Activated CD4-positive, alpha-beta memory T cell treated with anti-CD3 and anti-CD28 coated beads for 36 hours (primary cell): ENCODE measurements around the gene ADARB1. TPM values are rescaled to one million over a fixed set of nuclear protein-coding genes. Genes with fewer than 3 reads are reported as not detected.

ENCODE experiments used
- CTCF ChIA-PET: fragments of 350-600 bp; sonication (Branson Sonifier 250); formaldehyde crosslinking; loops from one replicate; lab custom pipeline; 2021; ENCODE audit warnings: antibody characterized with exemption, inconsistent platforms; lab: Charles Lee
- POLR2A ChIA-PET: fragments of 350-600 bp; sonication (Branson Sonifier 250); formaldehyde crosslinking; loops from one replicate; lab custom pipeline; 2021; ENCODE audit warnings: antibody characterized with exemption; lab: Charles Lee
- DNase-seq: peaks from one replicate; pipeline ENCODE4 v3.0.0-alpha.2; 2020
- H3K27ac Mint-ChIP-seq: one replicate; pipeline ENCODE4 v1.8.0; 2021; ENCODE audit warnings: mixed read lengths
- H3K27me3 Mint-ChIP-seq: one replicate; pipeline ENCODE4 v1.8.0; 2021; ENCODE audit warnings: mixed read lengths
- H3K36me3 Mint-ChIP-seq: one replicate; pipeline ENCODE4 v1.8.0; 2021; ENCODE audit warnings: mixed read lengths
- H3K4me1 Mint-ChIP-seq: one replicate; pipeline ENCODE4 v1.8.0; 2021; ENCODE audit warnings: low read depth, mixed read lengths
- H3K4me3 Mint-ChIP-seq: one replicate; pipeline ENCODE4 v1.8.0; 2021; ENCODE audit warnings: mild to moderate bottlenecking, mixed read lengths
- H3K9me3 Mint-ChIP-seq: one replicate; pipeline ENCODE4 v1.8.0; 2021; ENCODE audit warnings: mixed read lengths
- intact Hi-C: fragments of 100-400 bp; cut with micrococcal nuclease; formaldehyde crosslinking; loops from one replicate; pipeline ENCODE4 v1.15.1; 2023
- total RNA-seq, 2 experiments: library from RNA; stranded (reverse); gene quantifications; one replicate each; pipeline ENCODE4 v1.2.3, GENCODE V29; 2021

The ADARB1 gene
- total RNA-seq, 2 experiments from 2014 or later = 37.6 to 40.6 TPM

GRCh38 chr21:45208627-45208951, 134.2 kb downstream of the ADARB1 start:
- Mint-ChIP-seq H3K27ac (no peak overlapping the region), H3K4me3 (no peak overlapping the region), H3K27me3 (no peaks in the 10 kb centered on the region), H3K4me1 (peaks cover 21% of the 10 kb centered on the region), H3K9me3 (no peaks in the 10 kb centered on the region), H3K36me3 (peaks cover 34% of the 10 kb centered on the region)
- ChIA-PET POLR2A (no interaction called here), CTCF (interaction anchor here (1.0 kb wide), 2 partner anchors 57 to 68 kb away, joined by 3 read pairs; no protein-coding TSS in a partner anchor)
- no peak for DNase-seq
- intact Hi-C loops = no loop called here

GRCh38 chr21:45209046-45209445, 134.7 kb downstream of the ADARB1 start:
- Mint-ChIP-seq H3K36me3 (peaks cover 35% of the 10 kb centered on the region), H3K9me3 (no peaks in the 10 kb centered on the region), H3K27ac (no peak overlapping the region), H3K4me3 (no peak overlapping the region), H3K4me1 (peaks cover 21% of the 10 kb centered on the region), H3K27me3 (no peaks in the 10 kb centered on the region)
- POLR2A ChIA-PET = no interaction called here
- intact Hi-C loops = no loop called here
- DNase-seq = no peak
- CTCF ChIA-PET = interaction anchor here (1.0 kb wide), 1 partner anchor 68 kb away, joined by 3 read pairs; no protein-coding TSS in a partner anchor

GRCh38 chr21:45209685-45210284, 135.4 kb downstream of the ADARB1 start:
- no peak overlapping the region for H3K27ac Mint-ChIP-seq
- CTCF ChIA-PET = no interaction called here
- DNase-seq = no peak
- H3K9me3 Mint-ChIP-seq = no peaks in the 10 kb centered on the region
- intact Hi-C loops = no loop called here
- H3K36me3 Mint-ChIP-seq = peaks cover 32% of the 10 kb centered on the region
- POLR2A ChIA-PET = no interaction called here
- H3K4me3 Mint-ChIP-seq = no peak overlapping the region
- peaks cover 21% of the 10 kb centered on the region for H3K4me1 Mint-ChIP-seq
- H3K27me3 Mint-ChIP-seq = no peaks in the 10 kb centered on the region

GRCh38 chr21:45210461-45210983, 136.1 kb downstream of the ADARB1 start:
- no peak for DNase-seq

GRCh38 chr21:45211661-45212060, 137.3 kb downstream of the ADARB1 start:
- H3K4me1 Mint-ChIP-seq = peaks cover 21% of the 10 kb centered on the region
- H3K27ac Mint-ChIP-seq = no peak overlapping the region
- intact Hi-C loops = no loop called here
- no peak overlapping the region for H3K4me3 Mint-ChIP-seq
- H3K27me3 Mint-ChIP-seq = no peaks in the 10 kb centered on the region
- peaks cover 8% of the 10 kb centered on the region for H3K9me3 Mint-ChIP-seq
- CTCF ChIA-PET = no interaction called here
- POLR2A ChIA-PET = no interaction called here
- no peak for DNase-seq
- peaks cover 36% of the 10 kb centered on the region for H3K36me3 Mint-ChIP-seq

More at GRCh38 chr21:45210461-45210983, 136.1 kb downstream of the ADARB1 start:
- peaks cover 21% of the 10 kb centered on the region for H3K4me1 Mint-ChIP-seq
- peaks cover 30% of the 10 kb centered on the region for H3K36me3 Mint-ChIP-seq
- POLR2A ChIA-PET = no interaction called here
- intact Hi-C loops = no loop called here
- H3K4me3 Mint-ChIP-seq = no peak overlapping the region
- H3K27ac Mint-ChIP-seq = no peak overlapping the region
- H3K27me3 Mint-ChIP-seq = no peaks in the 10 kb centered on the region
- no peaks in the 10 kb centered on the region for H3K9me3 Mint-ChIP-seq
- CTCF ChIA-PET = no interaction called here

GRCh38 chr21:45213392-45213791, 139.0 kb downstream of the ADARB1 start:
- Mint-ChIP-seq H3K36me3 (peaks cover 44% of the 10 kb centered on the region), H3K4me3 (no peak overlapping the region), H3K27ac (no peak overlapping the region), H3K27me3 (no peaks in the 10 kb centered on the region), H3K4me1 (peaks cover 14% of the 10 kb centered on the region), H3K9me3 (peaks cover 15% of the 10 kb centered on the region)
- POLR2A ChIA-PET = no interaction called here
- DNase-seq = no peak
- intact Hi-C loops = no loop called here
- CTCF ChIA-PET = interaction anchor here (0.7 to 1.7 kb wide), 2 partner anchors 77 to 263 kb away, joined by 3 to 4 read pairs; no protein-coding TSS in a partner anchor

- Mint-ChIP-seq H3K27ac (no peak overlapping the region), H3K4me1 (no peaks in the 10 kb centered on the region), H3K27me3 (no peaks in the 10 kb centered on the region), H3K4me3 (no peak overlapping the region), H3K9me3 (peaks cover 15% of the 10 kb centered on the region), H3K36me3 (peaks cover 34% of the 10 kb centered on the region)
- ChIA-PET POLR2A (no interaction called here), CTCF (interaction anchor here (0.9 to 1.0 kb wide), 2 partner anchors 77 to 79 kb away, joined by 3 read pairs; no protein-coding TSS in a partner anchor)
- no peak for DNase-seq
- intact Hi-C loops = no loop called here
Measured at GRCh38 chr21:45215213-45215612, 140.8 kb downstream of the ADARB1 start.

GRCh38 chr21:45217010-45217409, 142.6 kb downstream of the ADARB1 start:
- H3K4me3 Mint-ChIP-seq = no peak overlapping the region
- H3K27ac Mint-ChIP-seq = no peak overlapping the region
- POLR2A ChIA-PET = no interaction called here
- DNase-seq = no peak
- intact Hi-C loops = no loop called here
- H3K27me3 Mint-ChIP-seq = no peaks in the 10 kb centered on the region
- H3K9me3 Mint-ChIP-seq = peaks cover 15% of the 10 kb centered on the region
- H3K36me3 Mint-ChIP-seq = peaks cover 37% of the 10 kb centered on the region
- H3K4me1 Mint-ChIP-seq = no peaks in the 10 kb centered on the region
- CTCF ChIA-PET = interaction anchor here (0.7 kb wide), 1 partner anchor 76 kb away, joined by 3 read pairs; no protein-coding TSS in a partner anchor

- Mint-ChIP-seq H3K36me3 (peaks cover 28% of the 10 kb centered on the region), H3K4me1 (peaks cover 1% of the 10 kb centered on the region), H3K9me3 (peaks cover 15% of the 10 kb centered on the region), H3K27me3 (no peaks in the 10 kb centered on the region), H3K4me3 (no peak overlapping the region), H3K27ac (no peak overlapping the region)
- DNase-seq = no peak
- intact Hi-C loops = no loop called here
- CTCF ChIA-PET = no interaction called here
- POLR2A ChIA-PET = no interaction called here
Measured at GRCh38 chr21:45219517-45219916, 145.1 kb downstream of the ADARB1 start.

- ChIA-PET POLR2A (no interaction called here), CTCF (no interaction called here)
- DNase-seq = no peak
- Mint-ChIP-seq H3K27me3 (peaks cover 1% of the 10 kb centered on the region), H3K4me1 (peaks cover 7% of the 10 kb centered on the region), H3K27ac (no peak overlapping the region), H3K9me3 (peaks cover 15% of the 10 kb centered on the region), H3K36me3 (peaks cover 28% of the 10 kb centered on the region), H3K4me3 (no peak overlapping the region)
- intact Hi-C loops = no loop called here
Measured at GRCh38 chr21:45220071-45220481, 145.7 kb downstream of the ADARB1 start.

GRCh38 chr21:45220714-45221490, 146.5 kb downstream of the ADARB1 start:
- Mint-ChIP-seq H3K36me3 (peaks cover 27% of the 10 kb centered on the region), H3K27me3 (peaks cover 1% of the 10 kb centered on the region), H3K4me3 (no peak overlapping the region), H3K9me3 (peaks cover 15% of the 10 kb centered on the region), H3K4me1 (peaks cover 15% of the 10 kb centered on the region), H3K27ac (no peak overlapping the region)
- POLR2A ChIA-PET = no interaction called here
- CTCF ChIA-PET = no interaction called here
- DNase-seq = no peak
- intact Hi-C loops = no loop called here

GRCh38 chr21:45222001-45222400, 147.6 kb downstream of the ADARB1 start:
- no peak overlapping the region for H3K27ac Mint-ChIP-seq
- ChIA-PET POLR2A (no interaction called here), CTCF (no interaction called here)
- peaks cover 21% of the 10 kb centered on the region for H3K36me3 Mint-ChIP-seq
- DNase-seq = no peak
- intact Hi-C loops = no loop called here
- no peak overlapping the region for H3K4me3 Mint-ChIP-seq
- peaks cover 26% of the 10 kb centered on the region for H3K4me1 Mint-ChIP-seq
- peaks cover 4% of the 10 kb centered on the region for H3K9me3 Mint-ChIP-seq
- H3K27me3 Mint-ChIP-seq = peaks cover 1% of the 10 kb centered on the region
